ENCODE results near the gene CSN3.
"Not testable (repeated sequence)": the region's sequence is repeated elsewhere in the genome, so short reads cannot be mapped to it uniquely, and the experiment has no call there.

CSN3 gene, protein sequence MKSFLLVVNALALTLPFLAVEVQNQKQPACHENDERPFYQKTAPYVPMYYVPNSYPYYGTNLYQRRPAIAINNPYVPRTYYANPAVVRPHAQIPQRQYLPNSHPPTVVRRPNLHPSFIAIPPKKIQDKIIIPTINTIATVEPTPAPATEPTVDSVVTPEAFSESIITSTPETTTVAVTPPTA

GRCh38 chr4:70242297-70242696 lies at the start of gene CSN3:
TSS of gene CSN3 (plus strand) at chr4:70242597. CDS start at chr4:70244820, 2,223 bp downstream.
- in situ Hi-C loops (cut with HindIII; ENCODE audit: low pct_ligation_motif_present, low pct_unique_long_range_greater_than_20kb, low sequenced_read_pairs); DNase-seq: not testable (repeated sequence)

DNA sequence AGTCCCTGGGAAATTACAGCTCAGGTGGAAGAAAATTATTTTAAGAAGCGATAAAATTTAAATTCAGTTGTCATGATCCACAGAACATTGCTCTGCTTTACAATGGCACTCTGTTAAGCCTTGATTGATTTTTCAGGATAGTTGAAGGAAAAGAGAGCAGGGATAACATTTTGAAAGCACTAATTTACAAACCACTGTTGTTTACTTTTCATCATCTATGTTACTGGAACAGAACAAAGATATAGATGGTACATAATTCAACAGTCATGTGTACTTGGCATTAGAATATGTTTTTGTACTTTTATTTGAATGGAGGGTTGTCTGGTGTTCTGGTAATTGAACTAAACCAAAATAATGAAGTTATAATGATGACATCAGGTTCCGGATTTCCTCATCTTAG lies 49.5 kb upstream of the CSN3 start:
- DNase-seq: no peak
- in situ Hi-C loops (cut with HindIII; ENCODE audit: low pct_ligation_motif_present, low pct_unique_long_range_greater_than_20kb, low sequenced_read_pairs): no loop called here

DNA sequence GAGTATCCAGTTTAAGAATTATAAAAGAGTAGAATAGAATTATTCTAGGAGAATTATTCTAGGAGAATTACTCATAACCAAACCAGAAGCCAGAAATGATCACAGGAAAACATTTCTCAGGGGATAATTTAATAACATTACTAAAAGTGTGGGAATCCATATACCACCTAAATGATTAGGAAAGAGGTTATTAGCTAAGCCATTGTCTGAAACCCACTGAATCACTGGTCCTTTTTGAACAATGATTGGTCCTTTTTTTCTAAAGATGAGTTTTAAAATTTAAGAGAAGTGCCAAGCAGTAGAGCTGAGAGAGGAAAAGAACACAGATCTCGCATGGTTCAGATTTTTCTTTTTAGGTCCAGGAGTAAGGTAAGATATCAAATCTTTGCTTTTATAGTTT lies 47.0 kb upstream of the CSN3 start, which contains the start of gene ODAM:
TSS of gene ODAM (plus strand) at position 301 of the 400 bp plus-strand sequence. CDS start 819 bp downstream, outside the sequence.
- in situ Hi-C loops (cut with HindIII; ENCODE audit: low pct_ligation_motif_present, low pct_unique_long_range_greater_than_20kb, low sequenced_read_pairs): no loop called here
- no peak for DNase-seq

DNA sequence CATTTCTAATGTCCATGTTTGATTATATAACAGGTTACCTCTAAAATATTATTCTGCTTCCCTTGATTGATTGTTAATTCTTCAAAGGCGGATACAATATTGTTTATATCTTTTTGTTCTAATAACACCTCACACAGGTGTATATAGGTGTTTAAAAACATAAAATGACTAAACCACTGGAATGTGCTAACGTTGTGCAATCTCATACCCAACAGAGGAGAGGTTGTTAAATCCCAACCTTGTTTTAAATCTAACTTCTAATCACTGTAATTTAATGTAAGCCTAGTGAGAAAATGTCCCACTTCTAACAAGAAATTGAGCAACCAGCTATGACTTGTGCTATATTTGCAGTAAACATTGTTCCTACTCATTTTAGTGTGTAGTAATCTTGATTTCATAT lies 45.5 kb upstream of the CSN3 start:
- in situ Hi-C loops (cut with HindIII; ENCODE audit: low pct_ligation_motif_present, low pct_unique_long_range_greater_than_20kb, low sequenced_read_pairs): no loop called here
- no peak for DNase-seq

DNA sequence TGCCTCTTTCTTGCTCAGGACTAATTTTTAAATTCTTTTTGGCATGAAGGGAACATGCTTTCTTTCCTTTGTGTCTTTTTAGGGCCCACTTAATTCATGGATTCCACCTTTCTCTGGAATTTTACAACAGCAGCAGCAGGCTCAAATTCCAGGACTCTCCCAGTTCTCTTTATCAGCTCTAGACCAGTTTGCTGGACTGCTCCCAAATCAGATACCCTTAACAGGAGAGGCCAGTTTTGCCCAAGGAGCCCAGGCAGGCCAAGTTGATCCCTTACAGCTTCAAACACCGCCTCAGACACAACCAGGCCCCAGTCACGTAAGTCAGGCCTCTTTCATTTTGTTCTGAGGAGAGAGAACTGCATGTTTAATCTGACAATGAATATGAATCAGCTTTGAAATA lies 44.6 kb upstream of the CSN3 start:
- no peak for DNase-seq
- in situ Hi-C loops (cut with HindIII; ENCODE audit: low pct_ligation_motif_present, low pct_unique_long_range_greater_than_20kb, low sequenced_read_pairs): no loop called here

DNA sequence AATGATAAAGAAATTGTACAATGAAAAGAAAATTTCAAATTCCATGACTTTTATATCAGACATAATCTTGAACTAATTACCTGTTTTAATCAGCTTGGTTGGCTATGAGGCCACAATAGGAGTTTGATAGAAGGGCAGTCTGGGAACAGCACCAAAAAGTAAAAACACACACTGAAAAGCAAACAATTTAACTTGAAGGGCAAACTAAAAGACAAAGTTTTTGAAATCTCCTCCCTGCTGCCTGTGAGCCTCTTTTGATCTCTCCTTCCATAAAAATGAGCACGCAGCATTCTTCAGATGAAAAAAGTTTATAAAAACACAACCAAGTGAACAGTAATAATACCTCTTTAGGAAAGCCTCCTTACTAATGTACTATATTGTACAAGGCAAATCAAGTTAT lies 38.8 kb upstream of the CSN3 start:
- DNase-seq: no peak
- in situ Hi-C loops (cut with HindIII; ENCODE audit: low pct_ligation_motif_present, low pct_unique_long_range_greater_than_20kb, low sequenced_read_pairs): no loop called here

- DNase-seq; in situ Hi-C loops (cut with HindIII; ENCODE audit: low pct_ligation_motif_present, low pct_unique_long_range_greater_than_20kb, low sequenced_read_pairs): not testable (repeated sequence)
Measured at GRCh38 chr4:70212752-70213151, 29.6 kb upstream of the CSN3 start.

DNA sequence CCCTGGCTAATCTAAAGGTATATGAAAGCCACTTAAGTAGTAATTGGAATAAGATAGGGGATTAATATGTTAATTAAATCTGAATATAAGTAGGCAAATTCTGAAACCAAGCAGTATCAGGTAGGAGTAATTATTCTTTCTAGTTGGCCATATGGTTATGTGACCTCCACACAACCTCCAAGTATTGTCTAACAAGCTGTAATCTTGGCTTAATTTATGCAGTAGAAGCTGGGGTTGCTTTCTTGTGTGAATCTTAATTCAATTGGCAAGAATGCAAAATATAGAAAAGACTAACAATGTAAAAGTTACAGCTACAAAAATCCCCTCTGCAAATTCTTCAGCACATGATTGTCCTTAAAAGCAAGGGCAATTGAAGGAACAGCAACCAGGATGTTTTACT lies 26.3 kb upstream of the CSN3 start:
- in situ Hi-C loops (cut with HindIII; ENCODE audit: low pct_ligation_motif_present, low pct_unique_long_range_greater_than_20kb, low sequenced_read_pairs); DNase-seq: not testable (repeated sequence)

- in situ Hi-C loops (cut with HindIII; ENCODE audit: low pct_ligation_motif_present, low pct_unique_long_range_greater_than_20kb, low sequenced_read_pairs): not testable (repeated sequence)
Measured at GRCh38 chr4:70216550-70216949, 25.8 kb upstream of the CSN3 start.

GRCh38 chr4:70221389-70221788 lies 21.0 kb upstream of the CSN3 start:
- DNase-seq; in situ Hi-C loops (cut with HindIII; ENCODE audit: low pct_ligation_motif_present, low pct_unique_long_range_greater_than_20kb, low sequenced_read_pairs): not testable (repeated sequence)

More at GRCh38 chr4:70216550-70216949, 25.8 kb upstream of the CSN3 start:
- not testable (repeated sequence) for DNase-seq

GRCh38 chr4:70221818-70222217 lies 20.6 kb upstream of the CSN3 start:
- DNase-seq; in situ Hi-C loops (cut with HindIII; ENCODE audit: low pct_ligation_motif_present, low pct_unique_long_range_greater_than_20kb, low sequenced_read_pairs): not testable (repeated sequence)

DNA sequence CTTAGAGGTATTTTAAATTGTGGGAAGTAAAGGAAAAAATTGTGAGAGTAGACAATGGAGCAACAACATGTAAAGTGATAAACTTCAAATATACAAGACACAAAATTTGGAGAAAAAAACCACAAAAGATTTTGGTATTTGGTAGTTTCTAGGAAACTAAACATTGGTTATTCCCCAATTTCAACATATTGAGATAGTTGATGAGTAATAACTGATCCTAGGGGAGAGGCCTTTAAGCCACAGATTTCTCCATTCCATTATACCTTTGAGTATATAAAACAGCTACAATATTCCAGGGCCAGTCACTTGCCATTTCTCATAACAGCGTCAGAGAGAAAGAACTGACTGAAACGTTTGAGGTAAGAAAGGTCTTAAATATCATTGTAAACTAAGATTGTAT lies 16.6 kb upstream of the CSN3 start, which contains the start of gene FDCSP:
TSS of gene FDCSP (plus strand) at position 301 of the 400 bp plus-strand sequence. CDS start 5,071 bp downstream, outside the sequence.
- in situ Hi-C loops (cut with HindIII; ENCODE audit: low pct_ligation_motif_present, low pct_unique_long_range_greater_than_20kb, low sequenced_read_pairs): no loop called here
- no peak for DNase-seq

DNA sequence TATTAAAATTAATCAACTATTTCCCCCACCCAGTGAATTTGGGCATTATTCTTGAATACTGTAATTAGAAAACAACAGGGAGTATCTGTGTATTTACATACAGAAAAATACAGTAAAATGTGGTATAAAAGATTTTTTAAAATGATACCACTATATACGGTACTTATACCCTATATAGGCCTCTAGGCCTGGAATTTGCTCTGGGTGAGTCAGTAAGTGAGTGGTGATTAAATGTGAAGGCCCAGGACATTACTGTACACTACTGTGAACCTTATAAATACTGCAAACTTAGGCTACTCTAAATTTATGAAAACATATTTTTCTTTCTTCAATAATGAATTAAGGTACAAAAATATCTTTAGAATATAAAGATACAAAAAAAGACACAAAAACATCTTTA lies 6.3 kb upstream of the CSN3 start:
- in situ Hi-C loops (cut with HindIII; ENCODE audit: low pct_ligation_motif_present, low pct_unique_long_range_greater_than_20kb, low sequenced_read_pairs): no loop called here
- DNase-seq: no peak

DNA sequence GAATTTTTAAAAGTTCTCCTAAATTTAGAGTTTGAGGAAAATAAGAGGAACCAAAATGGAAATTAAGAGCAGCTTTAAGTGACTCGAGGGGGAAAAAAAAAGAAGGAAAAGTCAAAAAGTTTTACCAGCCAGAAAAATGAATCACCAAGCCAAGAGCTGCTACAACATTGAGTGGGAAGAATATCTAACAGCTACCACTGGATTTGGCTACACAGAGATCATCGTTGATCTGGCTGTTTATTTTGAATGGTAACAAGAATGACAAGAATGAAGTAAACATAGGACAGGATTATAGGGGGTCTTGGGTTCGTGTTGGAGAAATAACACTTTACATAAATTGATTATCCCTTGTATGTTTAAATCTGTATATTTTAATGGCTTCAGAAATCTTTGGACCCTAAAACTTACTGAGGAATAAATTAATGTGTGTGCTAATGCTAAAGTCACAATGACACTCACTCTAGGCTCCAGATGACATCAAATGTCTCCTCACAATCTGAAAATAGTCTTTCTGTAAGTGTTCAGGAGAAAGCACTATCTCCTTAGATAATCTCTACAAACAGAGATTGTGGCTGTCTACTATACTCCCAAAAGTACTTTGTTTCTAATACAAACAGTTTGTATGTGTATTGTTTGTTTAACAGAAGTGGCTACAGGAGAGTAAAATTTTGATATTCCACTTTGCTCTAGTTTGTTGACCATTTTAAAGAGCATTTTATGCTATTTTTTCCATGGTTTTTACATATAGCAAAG lies 3.1 kb upstream of the CSN3 start:
- in situ Hi-C loops (cut with HindIII; ENCODE audit: low pct_ligation_motif_present, low pct_unique_long_range_greater_than_20kb, low sequenced_read_pairs): no loop called here

DNA sequence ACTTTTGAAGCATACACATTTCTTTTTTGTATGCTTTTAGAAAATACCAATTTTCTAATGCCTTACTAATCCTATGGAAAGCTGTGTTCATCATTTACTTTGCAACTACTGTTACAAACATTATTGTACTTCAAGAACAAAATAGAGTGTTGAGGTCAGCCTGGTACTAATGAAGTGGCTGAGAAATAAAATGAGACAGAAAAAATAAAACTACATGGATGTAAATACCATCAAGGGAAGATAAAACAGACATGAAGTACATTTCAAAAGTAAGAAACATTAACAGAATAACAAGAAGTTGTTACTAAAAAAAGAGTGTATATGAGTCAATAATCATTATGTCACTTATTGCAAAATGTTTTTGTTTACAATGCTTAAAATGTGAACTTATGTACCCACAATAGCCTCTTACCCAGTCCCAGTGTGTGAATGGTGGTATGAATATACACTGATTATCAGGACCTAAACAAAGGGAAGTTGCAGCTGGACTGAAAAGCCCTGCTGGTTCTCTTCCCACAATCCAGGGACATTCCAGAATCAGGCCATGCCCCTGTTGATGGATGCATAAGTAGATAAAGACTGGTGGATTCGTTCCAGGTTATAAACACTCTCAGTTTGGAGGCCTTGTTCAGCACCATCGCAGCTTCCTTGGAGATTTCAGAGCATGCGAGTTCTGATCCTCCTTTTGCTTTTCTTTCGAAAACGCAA lies 2.4 kb upstream of the CSN3 start:
- DNase-seq: no peak
- in situ Hi-C loops (cut with HindIII; ENCODE audit: low pct_ligation_motif_present, low pct_unique_long_range_greater_than_20kb, low sequenced_read_pairs): no loop called here

More for the DNA sequence above, 3.1 kb upstream of the CSN3 start:
- DNase-seq: no peak

GRCh38 chr4:70243091-70243490 lies 694 bp downstream of the CSN3 start:
- no peak for DNase-seq
- in situ Hi-C loops (cut with HindIII; ENCODE audit: low pct_ligation_motif_present, low pct_unique_long_range_greater_than_20kb, low sequenced_read_pairs): no loop called here

DNA sequence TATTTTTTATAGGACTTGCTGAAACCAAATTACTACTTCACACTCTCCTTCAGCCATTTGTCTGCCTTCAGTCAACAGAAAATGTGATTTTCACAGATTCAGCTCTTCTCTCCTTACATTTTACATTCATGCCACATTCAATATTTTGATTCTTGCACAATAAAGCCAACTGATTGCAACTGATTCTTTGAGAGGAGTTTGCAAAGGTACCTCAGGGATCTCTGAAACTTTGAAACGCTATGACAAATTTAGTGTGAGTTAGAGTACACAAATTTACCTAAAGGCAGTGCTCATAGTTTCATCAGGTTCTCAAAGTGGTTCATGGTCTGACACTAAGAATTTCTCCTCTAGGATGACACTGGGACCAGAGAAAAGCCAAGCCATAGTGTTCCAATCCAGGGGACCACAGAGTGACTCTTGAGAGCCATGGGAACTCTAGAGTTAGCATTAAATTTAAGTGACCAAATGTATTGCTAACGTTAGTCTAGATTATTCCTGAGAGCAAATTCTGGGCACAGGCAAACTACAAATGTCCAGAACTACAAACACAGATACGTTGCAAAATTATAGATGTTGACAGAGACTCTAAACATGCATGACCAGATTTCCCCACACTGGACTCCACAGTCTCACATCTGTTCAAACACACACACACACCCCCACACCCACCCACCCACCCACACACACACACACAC lies 9.0 kb downstream of the CSN3 start:
- in situ Hi-C loops (cut with HindIII; ENCODE audit: low pct_ligation_motif_present, low pct_unique_long_range_greater_than_20kb, low sequenced_read_pairs): no loop called here
- DNase-seq: no peak

- in situ Hi-C loops (cut with HindIII; ENCODE audit: low pct_ligation_motif_present, low pct_unique_long_range_greater_than_20kb, low sequenced_read_pairs): no loop called here
- DNase-seq: no peak
Measured at GRCh38 chr4:70251945-70252277, 9.5 kb downstream of the CSN3 start.

DNA sequence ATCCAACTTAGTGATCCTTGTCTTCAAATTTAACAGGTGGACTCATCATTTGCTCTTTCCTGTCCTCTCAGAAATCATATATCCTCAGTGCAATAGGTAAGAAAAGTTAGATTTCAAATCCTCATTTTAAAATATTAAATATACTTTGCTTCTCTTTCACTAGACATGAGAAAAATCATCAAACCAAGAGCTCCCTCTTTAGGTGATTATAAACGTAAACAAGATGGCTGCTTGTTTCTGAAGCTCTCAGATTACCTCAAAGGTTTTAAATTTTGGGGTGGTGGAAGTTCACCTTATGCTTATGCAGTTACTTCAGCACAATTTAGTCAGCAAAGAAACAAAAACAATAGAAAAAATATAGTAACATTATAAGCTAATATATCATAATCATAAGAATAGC lies 27.3 kb downstream of the CSN3 start:
- in situ Hi-C loops (cut with HindIII; ENCODE audit: low pct_ligation_motif_present, low pct_unique_long_range_greater_than_20kb, low sequenced_read_pairs): no loop called here
- DNase-seq: peak; percentile 11

Measured in ACHN (cell line).